H1 (cell line): ENCODE data around the gene DSTN. TPM values are rescaled to one million over a fixed set of nuclear protein-coding genes. Genes with fewer than 3 reads are reported as not detected.

Experiments
- EGR1 ChIP-seq: IDR thresholded peaks from 2 replicates; pipeline ENCODE4 v1.6.1; 2011; ENCODE audit warnings: low read depth, low read length, borderline replicate concordance
- GABPA ChIP-seq: IDR thresholded peaks from 2 replicates; pipeline ENCODE4 v1.6.1; 2011; ENCODE audit warnings: mild to moderate bottlenecking, low read length, moderate library complexity, borderline replicate concordance; ENCODE audit not compliant: insufficient read depth
- polyA plus RNA-seq, 7 experiments: library from polyadenylated mRNA; depleted of rRNA in 3 of 7; stranded (reverse) in 5 of 7; unstranded in 2 of 7; fragments of >200 nt in 5 of 7; fragments of 200-250 nt in 2 of 7; gene quantifications; 1 replicate in 5 of 7; 2 replicates in 1 of 7; 4 replicates in 1 of 7; pipeline versions ENCODE4 v1.2.1 to v1.2.3, GENCODE V29; 2011 to 2013; ENCODE audit warnings: missing spikeins in 2 of 7, mixed read lengths in 2 of 7
- total RNA-seq: library from RNA; stranded (reverse); fragmentation: NEBNext Ultra II Directional; extraction: Animal tissue kit (Norgen Biotek cat#: 25700); gene quantifications from 2 replicates; pipeline ENCODE4 v1.2.1, GENCODE V29; 2021

Gene DSTN
- total and polyA plus RNA-seq, 2 of the 8 experiments (the other 6 are each of a cell fraction or from before 2014, with no cell fraction given), result 43.3 to 208 TPM

- TF ChIP-seq EGR1 (no peak), GABPA (no peak)
Measured at GRCh38 chr20:17644451-17644850, 74.6 kb downstream of the DSTN start (continued).
